GM18498 (cell line): ENCODE results near the gene HOXD11.

Experiments used
- ATAC-seq: cut with Tn5 transposase; IDR thresholded peaks from one replicate; pipeline ENCODE4 v1.9.1; 2021; ENCODE audit warnings: mild to moderate bottlenecking, moderate library complexity; ENCODE audit not compliant: unreplicated experiment

Gene HOXD11

GRCh38 chr2:176147210-176147799 is 40.2 kb downstream of the HOXD11 start:
- ATAC-seq, result no peak

DNA sequence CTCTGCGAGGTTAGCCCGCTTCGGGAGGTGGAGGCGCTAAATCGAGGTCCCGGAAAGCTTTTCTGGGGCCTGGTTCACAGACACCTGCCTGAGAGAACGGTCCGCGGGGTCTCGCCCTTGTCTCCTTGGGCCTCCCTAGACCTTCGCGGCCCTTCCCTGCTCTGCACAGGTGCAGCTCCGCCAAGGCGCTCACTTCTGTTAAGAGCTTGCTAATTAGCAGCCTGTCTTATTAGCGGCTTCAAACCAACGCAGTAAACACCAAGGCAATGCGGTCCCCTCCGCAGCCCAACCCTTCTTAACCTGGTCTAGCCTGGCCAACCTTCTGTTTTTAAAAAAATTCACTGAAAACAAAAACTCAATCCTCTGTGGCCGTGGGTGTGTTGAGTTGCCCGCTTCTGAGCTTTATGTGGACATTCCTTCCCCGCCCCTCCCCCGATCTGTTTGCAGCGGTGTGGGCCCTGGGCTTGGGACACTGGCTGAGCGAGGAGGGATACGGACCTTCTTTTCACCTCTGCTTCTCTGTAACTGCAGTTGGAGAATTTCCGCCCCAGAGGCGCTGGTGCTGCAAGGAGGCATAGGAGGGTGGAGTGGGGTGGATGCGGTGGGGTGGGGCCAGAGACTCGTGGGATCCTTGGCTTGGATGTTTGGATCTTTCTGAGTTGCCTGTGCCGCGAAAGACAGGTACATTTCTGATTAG is 40.9 kb downstream of the HOXD11 start:
- no peak for ATAC-seq

DNA sequence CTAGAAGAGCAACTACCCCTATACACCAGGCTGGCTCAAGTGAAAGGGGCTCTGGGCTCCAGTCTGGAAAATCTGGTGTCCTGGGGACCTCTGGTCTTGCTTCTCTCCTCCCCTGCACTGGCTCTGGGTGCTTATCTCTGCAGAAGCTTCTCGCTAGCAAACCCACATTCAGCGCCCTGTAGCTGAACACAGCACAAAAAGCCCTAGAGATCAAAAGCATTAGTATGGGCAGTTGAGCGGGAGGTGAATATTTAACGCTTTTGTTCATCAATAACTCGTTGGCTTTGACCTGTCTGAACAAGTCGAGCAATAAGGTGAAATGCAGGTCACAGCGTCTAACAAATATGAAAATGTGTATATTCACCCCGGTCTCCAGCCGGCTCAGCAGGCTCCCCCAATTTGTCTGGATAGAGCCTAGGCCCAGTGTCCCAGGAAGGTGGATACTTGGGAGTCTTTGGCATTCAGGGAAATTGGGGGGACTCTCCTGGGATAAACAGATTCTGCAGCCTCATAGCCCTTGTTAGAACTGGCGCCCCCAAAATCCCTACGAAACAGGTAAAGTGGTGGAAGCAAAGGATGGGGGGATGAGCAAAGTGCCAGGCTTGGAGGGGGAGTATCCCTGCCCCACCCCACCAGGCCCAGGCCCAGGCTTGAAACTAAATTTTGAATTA is 41.8 kb downstream of the HOXD11 start:
- ATAC-seq, result no peak

GRCh38 chr2:176149481-176149938 is 42.4 kb downstream of the HOXD11 start:
- ATAC-seq, result no peak

GRCh38 chr2:176149939-176150583 is 43.0 kb downstream of the HOXD11 start:
- no peak for ATAC-seq

GRCh38 chr2:176150584-176151441 is 43.7 kb downstream of the HOXD11 start:
- no peak for ATAC-seq

GRCh38 chr2:176151442-176152287 is 44.6 kb downstream of the HOXD11 start, which contains the start of gene HOXD4:
TSS of gene HOXD4 (plus strand) at chr2:176151550. CDS start at chr2:176151634, 84 bp downstream.
- ATAC-seq, result no peak

DNA sequence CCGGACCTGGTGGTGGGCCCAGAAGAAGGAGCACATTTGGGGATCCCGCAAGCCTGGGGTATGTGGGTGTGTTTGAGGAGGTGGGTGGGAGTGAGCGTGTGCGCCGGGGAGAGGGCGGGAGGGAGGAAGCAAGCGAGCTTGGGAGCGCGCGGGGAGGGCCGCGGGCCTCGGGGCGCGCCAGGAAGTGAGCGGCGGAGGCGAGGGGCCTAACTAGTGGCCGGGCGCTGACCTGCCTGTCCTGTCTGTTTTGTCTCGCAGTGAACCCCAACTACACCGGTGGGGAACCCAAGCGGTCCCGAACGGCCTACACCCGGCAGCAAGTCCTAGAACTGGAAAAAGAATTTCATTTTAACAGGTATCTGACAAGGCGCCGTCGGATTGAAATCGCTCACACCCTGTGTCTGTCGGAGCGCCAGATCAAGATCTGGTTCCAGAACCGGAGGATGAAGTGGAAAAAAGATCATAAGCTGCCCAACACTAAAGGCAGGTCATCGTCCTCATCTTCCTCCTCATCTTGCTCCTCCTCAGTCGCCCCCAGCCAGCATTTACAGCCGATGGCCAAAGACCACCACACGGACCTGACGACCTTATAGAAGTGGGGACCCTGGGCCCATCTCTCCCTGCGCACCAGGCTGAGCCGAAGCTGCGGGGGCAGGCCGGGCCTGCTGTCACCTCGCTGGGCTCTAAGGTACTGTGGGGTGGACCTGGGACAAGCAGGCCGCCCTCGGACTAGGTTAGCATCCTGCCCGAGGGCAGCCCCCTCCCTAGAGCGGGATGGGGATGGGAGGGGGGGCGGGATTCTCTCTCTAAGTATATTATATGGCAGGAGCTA is 45.5 kb downstream of the HOXD11 start:
- no peak for ATAC-seq

DNA sequence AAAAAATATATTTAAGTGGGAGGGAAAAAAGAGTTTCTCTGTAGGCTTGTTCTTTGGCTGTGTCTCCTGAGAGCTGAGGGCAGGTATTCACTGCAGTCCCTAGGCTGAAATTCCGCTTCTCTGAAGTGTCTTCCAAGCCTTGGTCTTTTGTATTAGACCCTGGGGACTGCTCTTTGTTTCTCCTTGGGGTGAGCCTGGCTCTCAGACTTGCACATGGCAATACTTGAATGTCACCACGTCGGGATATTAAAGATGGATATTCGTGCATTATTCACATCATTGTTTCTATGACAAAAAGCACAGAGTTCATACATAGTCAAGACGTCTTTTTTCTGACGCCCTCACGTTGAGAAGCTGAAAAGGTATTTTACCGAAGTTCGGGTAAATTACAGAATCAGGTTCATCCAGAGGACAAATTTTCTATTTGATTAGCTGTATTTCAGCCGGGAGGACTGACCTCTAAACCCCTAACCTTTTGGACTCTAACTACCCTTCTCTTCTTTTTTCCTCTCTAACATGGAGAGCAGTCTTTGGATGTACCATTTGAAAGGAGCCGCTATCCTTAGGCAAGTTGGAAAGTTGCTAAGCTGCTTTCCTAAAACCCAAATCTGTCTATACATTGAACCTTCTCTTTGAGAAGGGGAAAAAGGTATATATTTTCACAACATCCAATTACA is 47.6 kb downstream of the HOXD11 start:
- ATAC-seq, result no peak

- no peak for ATAC-seq
Measured at GRCh38 chr2:176155356-176156044, 48.4 kb downstream of the HOXD11 start.

DNA sequence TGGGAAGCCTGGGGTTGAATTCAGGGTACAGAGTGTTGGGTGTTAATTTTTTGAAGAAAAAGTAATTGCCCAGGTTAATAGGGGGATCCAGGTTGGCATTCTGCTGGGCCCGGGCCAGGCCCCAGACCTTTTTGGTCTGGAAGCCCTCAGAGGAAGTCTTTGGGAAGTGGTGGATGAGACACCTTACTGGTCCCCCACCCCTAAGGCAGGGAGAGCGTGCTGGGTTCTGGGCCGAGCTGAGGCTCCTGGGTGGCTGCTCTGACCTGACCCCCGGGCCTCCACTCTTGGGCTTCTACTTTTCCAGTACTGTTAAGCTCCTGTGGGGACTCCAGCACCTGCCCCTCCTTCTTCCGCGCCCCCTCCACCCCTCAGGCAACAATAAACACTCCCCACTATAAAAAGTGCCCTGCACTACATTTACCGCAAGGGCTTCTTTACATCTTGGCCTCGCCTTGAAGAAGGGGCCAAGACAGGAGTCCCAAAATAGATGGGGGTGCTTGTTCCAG is 49.3 kb downstream of the HOXD11 start:
- no peak for ATAC-seq

GRCh38 chr2:176156807-176157498 is 49.9 kb downstream of the HOXD11 start, which contains the start of gene HOXD3:
TSS of gene HOXD3 (plus strand) at chr2:176157307. CDS start at chr2:176169115, 11,808 bp downstream.
- ATAC-seq, result no peak

DNA sequence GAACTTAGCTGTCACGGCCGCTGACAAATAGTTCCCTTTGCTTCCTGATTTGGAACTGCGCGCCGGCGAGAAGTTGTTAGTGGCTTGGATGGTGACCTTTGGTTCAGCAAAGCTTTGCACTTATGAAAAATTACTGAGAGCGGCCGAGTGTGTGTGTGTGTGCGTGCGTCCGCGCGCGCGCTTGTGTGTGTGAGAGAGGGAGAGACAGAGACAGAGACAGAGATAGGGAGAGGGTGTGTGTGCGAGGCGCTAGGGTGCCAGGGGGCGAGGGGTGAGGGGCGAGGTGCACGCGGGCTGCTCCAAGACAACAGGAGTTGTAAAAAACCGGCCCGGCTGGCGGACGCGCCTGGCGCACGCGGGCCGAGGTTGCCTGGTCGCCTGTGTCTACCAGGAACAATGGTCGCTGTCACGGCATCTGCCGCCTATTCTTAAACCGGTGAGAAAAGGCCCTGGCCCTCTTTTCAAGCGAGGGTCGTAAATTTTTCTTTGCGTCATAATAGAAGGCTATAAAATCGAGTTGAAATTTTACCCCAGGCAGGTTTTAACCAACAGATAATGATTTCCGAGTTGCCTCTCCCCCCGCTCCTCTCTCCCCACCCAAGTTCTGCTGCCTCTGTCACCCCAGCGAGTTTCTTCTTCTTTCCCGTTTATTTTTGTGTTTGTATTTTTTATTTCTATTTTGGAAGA is 50.6 kb downstream of the HOXD11 start:
- ATAC-seq, result no peak

DNA sequence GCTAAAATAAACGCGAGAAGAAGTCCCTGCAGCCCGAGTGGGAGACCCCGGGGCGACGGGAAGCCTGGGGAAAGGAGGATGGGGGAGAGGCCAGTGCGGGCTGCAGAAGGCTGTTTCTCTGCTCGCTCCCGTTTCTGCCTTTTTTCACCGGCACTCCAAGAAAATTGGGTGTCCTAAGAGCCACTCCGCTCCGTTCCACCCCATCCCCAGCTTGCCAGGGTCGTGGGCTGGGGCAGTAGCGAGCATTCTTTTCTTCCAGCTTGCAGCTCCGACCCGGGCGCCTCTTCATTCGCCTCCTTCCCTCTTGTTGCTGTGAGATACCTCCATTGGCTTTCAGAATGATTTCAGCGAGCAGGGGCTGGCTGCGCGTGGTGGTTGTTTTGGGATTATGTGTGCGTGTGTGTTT is 51.1 kb downstream of the HOXD11 start:
- no peak for ATAC-seq

- ATAC-seq, result no peak
Measured at GRCh38 chr2:176158855-176159662, 52.0 kb downstream of the HOXD11 start.
